SU-DHL-6 (cell line): Measurements from ENCODE around the gene CDKL4.
"Not testable (repeated sequence)": the region's sequence is repeated elsewhere in the genome, so short reads cannot be mapped to it uniquely, and the experiment has no call there.

Experiments used
- H2AFZ ChIP-seq: fragments of 200-600 bp; sonication (generic); 2 replicates; pipeline ENCODE4 v1.6.1; 2014; ENCODE audit warnings: low read depth, mild to moderate bottlenecking, moderate library complexity, mixed read lengths, antibody characterized with exemption, low read length; ENCODE audit not compliant: severe bottlenecking
- H3F3A ChIP-seq: fragments of 200-600 bp; shearing (Covaris generic); 2 replicates; pipeline ENCODE4 v1.6.0; 2016; ENCODE audit warnings: antibody characterized with exemption, mild to moderate bottlenecking; ENCODE audit not compliant: insufficient read depth
- H3K27ac ChIP-seq: fragments of 200-600 bp; sonication (generic); 2 replicates; pipeline ENCODE4 v1.5.1; 2016; ENCODE audit warnings: low read depth, mild to moderate bottlenecking, low read length, moderate library complexity, mixed read lengths
- H3K27me3 ChIP-seq: fragments of 200-600 bp; sonication (generic), shearing (Covaris generic); 2 replicates; pipeline ENCODE4 v1.6.0; 2014; ENCODE audit warnings: mild to moderate bottlenecking, low read length
- H3K36me3 ChIP-seq: fragments of 200-600 bp; sonication (generic); 2 replicates; pipeline ENCODE4 v1.6.1; 2014; ENCODE audit warnings: mild to moderate bottlenecking, low read length, mixed read lengths
- H3K4me2 ChIP-seq: fragments of 300-600, 200-600 bp; shearing (Covaris generic), sonication (generic); 2 replicates; pipeline ENCODE4 v1.6.0; 2014; ENCODE audit warnings: low read length, low read depth, mild to moderate bottlenecking; ENCODE audit not compliant: poor library complexity, severe bottlenecking
- H3K4me3 ChIP-seq: fragments of 200-600 bp; sonication (generic); 2 replicates; pipeline ENCODE4 v1.5.1; 2014; ENCODE audit warnings: antibody characterized with exemption, low read length, mild to moderate bottlenecking, mixed read lengths; ENCODE audit not compliant: insufficient read depth, poor library complexity, severe bottlenecking
- H3K79me2 ChIP-seq: fragments of 200-600 bp; sonication (generic); 2 replicates; pipeline ENCODE4 v1.6.1; 2014; ENCODE audit warnings: mild to moderate bottlenecking, low read length, moderate library complexity; ENCODE audit not compliant: insufficient read depth
- H3K9ac ChIP-seq: fragments of 200-600 bp; sonication (generic); 2 replicates; pipeline ENCODE4 v1.7.0; 2014; ENCODE audit warnings: mild to moderate bottlenecking, low read length
- H3K9me2 ChIP-seq: fragments of 200-600 bp; sonication (generic); replicated peaks from 2 replicates; pipeline ENCODE4 v1.6.1; 2014; ENCODE audit warnings: low read length; ENCODE audit not compliant: insufficient read depth
- H3K9me3 ChIP-seq: fragments of 200-600 bp; sonication (generic); 2 replicates; pipeline ENCODE4 v1.6.1; 2014; ENCODE audit warnings: low read length, mixed read lengths; ENCODE audit not compliant: insufficient read depth
- H4K20me1 ChIP-seq: fragments of 200-600 bp; sonication (generic); 2 replicates; pipeline ENCODE4 v1.6.1; 2014; ENCODE audit warnings: low read depth, mild to moderate bottlenecking, antibody characterized with exemption, low read length, moderate library complexity, mixed read lengths
- CTCF ChIP-seq: fragments of 200-600 bp; sonication (generic); IDR thresholded peaks from one replicate; pipeline ENCODE4 v1.5.1; 2017; ENCODE audit warnings: antibody characterized with exemption, mild to moderate bottlenecking, low read length, moderate library complexity; ENCODE audit not compliant: insufficient read depth, poor library complexity, severe bottlenecking
- EZH2phosphoT487 ChIP-seq: fragments of 200-600 bp; sonication (generic), shearing (Covaris generic); conservative IDR thresholded peaks from 2 replicates; pipeline ENCODE4 v1.6.1; 2018; ENCODE audit warnings: mild to moderate bottlenecking, antibody characterized with exemption, low read length, moderate library complexity, mixed read lengths

CDKL4 gene

GRCh38 chr2:39139511-39140237 is 104.1 kb downstream of the CDKL4 start:
- Histone ChIP-seq H4K20me1 (no peaks in the 10 kb centered on the region), H3K79me2 (no peaks in the 10 kb centered on the region), H3K9me3 (no peaks in the 10 kb centered on the region), H3K4me3 (no peak overlapping the region), H3K9ac (no peak overlapping the region), H3K9me2 (no peaks in the 10 kb centered on the region), H3K4me2 (no peak overlapping the region), H3F3A (no peaks in the 10 kb centered on the region), H3K36me3 (no peaks in the 10 kb centered on the region), H3K27me3 (no peaks in the 10 kb centered on the region), H2AFZ (no peak overlapping the region), H3K27ac (no peak overlapping the region)
- TF ChIP-seq EZH2phosphoT487, result no peak
- no peak for TF ChIP-seq CTCF

DNA sequence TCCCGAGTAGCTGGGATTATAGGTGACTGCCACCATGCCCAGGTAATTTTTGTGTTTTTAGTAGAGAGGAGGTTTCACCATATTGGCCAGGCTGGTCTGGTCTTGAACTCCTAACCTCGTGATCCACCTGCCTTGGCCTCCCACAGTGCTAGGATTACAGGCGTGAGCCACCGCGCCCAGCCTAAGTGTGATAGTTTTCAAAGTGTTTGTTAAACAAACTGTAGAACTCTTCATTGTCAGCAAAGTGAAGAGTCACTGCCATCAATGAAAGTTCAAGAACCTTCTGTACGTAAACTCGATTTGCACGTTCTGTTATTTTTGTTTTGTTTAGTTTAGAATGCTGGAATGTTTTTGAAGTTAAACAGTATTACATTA is 104.9 kb downstream of the CDKL4 start:
- Histone ChIP-seq H3K9me3 (no peaks in the 10 kb centered on the region), H3K79me2 (no peaks in the 10 kb centered on the region), H4K20me1 (no peaks in the 10 kb centered on the region), H3K36me3 (no peaks in the 10 kb centered on the region), H3F3A (no peaks in the 10 kb centered on the region), H2AFZ (no peak overlapping the region), H3K4me3 (no peak overlapping the region), H3K9me2 (no peaks in the 10 kb centered on the region), H3K27me3 (no peaks in the 10 kb centered on the region), H3K4me2 (no peak overlapping the region), H3K9ac (no peak overlapping the region), H3K27ac (no peak overlapping the region)
- TF ChIP-seq CTCF (no peak), EZH2phosphoT487 (no peak)

DNA sequence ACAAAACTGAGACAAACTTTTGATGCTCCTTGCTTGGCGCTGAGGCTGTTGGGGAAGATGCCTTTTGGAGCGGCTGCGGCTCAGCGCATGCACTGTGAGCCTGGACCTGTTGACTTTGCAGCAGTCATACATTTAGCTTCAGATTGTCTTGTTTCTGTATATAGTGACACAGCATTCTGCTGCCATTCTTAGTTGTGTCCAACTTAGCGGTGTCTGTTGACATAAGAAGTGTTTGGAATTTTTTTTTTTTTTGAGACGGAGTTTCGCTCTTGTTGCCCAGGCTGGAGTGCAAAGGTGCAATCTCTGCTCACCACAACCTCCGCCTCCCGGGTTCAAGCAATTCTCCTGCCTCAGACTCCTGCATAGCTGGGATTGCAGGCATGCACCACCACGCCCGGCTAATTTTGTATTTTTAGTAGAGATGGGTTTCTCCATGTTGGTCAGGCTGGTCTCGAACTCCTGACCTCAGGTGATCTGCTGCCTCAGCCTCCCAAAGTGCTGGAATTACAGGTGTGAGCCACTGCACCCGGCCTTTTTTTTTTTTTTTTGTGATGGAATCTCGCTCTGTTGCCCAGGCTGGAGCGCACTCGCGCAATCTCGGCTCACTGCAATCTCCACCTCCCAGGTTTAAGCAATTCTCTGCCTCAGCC is 105.5 kb downstream of the CDKL4 start:
- H3F3A ChIP-seq, H3K4me3 ChIP-seq, H3K27me3 ChIP-seq, H2AFZ ChIP-seq, H3K27ac ChIP-seq, H4K20me1 ChIP-seq, H3K36me3 ChIP-seq, H3K79me2 ChIP-seq, H3K9me3 ChIP-seq, H3K9ac ChIP-seq, H3K9me2 ChIP-seq, H3K4me2 ChIP-seq: not testable (repeated sequence)

GRCh38 chr2:39136799-39137198 is 107.0 kb downstream of the CDKL4 start:
- no peak overlapping the region for H3K4me3 ChIP-seq
- no peak for TF ChIP-seq EZH2phosphoT487
- no peaks in the 10 kb centered on the region for H3K27me3 ChIP-seq
- H3K79me2 ChIP-seq, result no peaks in the 10 kb centered on the region
- no peaks in the 10 kb centered on the region for H3K9me2 ChIP-seq
- no peak overlapping the region for H3K27ac ChIP-seq
- H3K9ac ChIP-seq, result no peak overlapping the region
- H2AFZ ChIP-seq, result no peak overlapping the region
- no peaks in the 10 kb centered on the region for H3K9me3 ChIP-seq
- no peak overlapping the region for H3K4me2 ChIP-seq
- no peaks in the 10 kb centered on the region for H3K36me3 ChIP-seq
- H3F3A ChIP-seq, result no peaks in the 10 kb centered on the region
- H4K20me1 ChIP-seq, result no peaks in the 10 kb centered on the region
